Measurements from ENCODE around the gene KRTAP4-11. TPM values are rescaled to one million over a fixed set of nuclear protein-coding genes. Genes with fewer than 3 reads are reported as not detected.

The KRTAP4-11 gene
- total RNA-seq, 1 experiment from 2014 or later, result not detected

DNA sequence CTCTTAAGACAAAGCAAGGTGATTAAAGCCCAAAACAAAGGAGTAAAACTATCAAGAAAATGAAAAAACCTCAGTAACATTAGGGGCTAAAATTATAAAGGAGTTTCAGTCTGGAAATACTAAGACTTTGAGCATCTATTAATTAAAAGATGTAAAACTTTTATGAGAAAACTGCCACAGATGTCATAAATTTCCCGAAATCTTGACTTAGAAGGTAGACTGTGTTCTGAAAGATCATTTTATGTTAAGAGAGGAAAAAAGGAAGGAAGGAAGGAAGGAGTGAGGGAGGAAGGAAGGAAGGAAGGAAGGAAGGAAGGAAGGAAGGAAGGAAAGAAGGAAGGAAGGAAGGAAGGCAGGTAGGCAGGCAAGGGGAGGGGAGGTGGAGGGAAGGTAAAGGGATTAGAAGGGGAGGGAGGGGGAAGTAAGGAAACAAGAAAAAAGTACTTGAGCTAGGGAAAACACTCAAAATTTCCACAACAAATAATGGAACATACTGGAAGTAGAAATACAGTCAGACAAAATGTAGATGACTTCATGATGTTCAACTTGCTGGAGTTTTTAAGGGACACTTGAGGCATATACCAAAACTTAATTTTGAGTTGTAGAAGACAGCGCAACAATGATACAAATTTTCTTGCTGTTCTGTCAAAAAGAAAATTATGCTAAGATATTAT is 29.5 kb upstream of the KRTAP4-11 start:
- peaks cover 0 to 19% of the 10 kb centered on the region in 2 experiments; a peak in 2 of 4 replicates for H3K9me3 ChIP-seq (ENCODE audit: control insufficient read depth in 1 of 2, insufficient read depth in 1 of 2, low read depth in 1 of 2, low read length in 2 of 2)
- no peaks in the 10 kb centered on the region for H3K4me1 ChIP-seq (ENCODE audit: control insufficient read depth in 1 of 2, insufficient read depth in 2 of 2, low read length in 2 of 2)
- H3K4me2 ChIP-seq (ENCODE audit: low read length), result no peak overlapping the region
- no peak for ATAC-seq
- no peak overlapping the region for H3K4me3 ChIP-seq (replicated peaks in 1 of 2; ENCODE audit: low read depth in 1 of 2, low read length in 2 of 2)
- no TSS peak for BruUV-seq (replicated peaks)
- no peaks in the 10 kb centered on the region for H3K27me3 ChIP-seq (ENCODE audit: insufficient read depth, low read length)
- H3K9me2 ChIP-seq (ENCODE audit: insufficient read depth), result no peaks in the 10 kb centered on the region
- no peak for TF ChIP-seq ZNF274 (IDR thresholded peaks at IDR 0.05; ENCODE audit: low read depth, low read length)
- ChIA-PET RAD21 (ENCODE audit: low non-redundant PET in 1 of 2, low total read pairs in 2 of 2, uncharacterized antibody in 2 of 2, unreplicated experiment in 2 of 2) (no interaction called here), POLR2A (no interaction called here), CTCF (no interaction called here)
- intact Hi-C loops (cut with micrococcal nuclease), result no loop called here
- 0 out of 4 replicates have a peak, but pooled peaks cover 0 to 5% of the 10 kb centered on the region in 2 experiments for H3K36me3 ChIP-seq (ENCODE audit: control insufficient read depth in 1 of 2, insufficient read depth in 2 of 2, low read length in 2 of 2)
- no peak overlapping the region for H3K27ac ChIP-seq (ENCODE audit: low read depth, low read length)
- no peaks in the 10 kb centered on the region for H3K79me2 ChIP-seq (ENCODE audit: insufficient read depth, low read length)
- DNase-seq (ENCODE audit: low read depth, low spot score), result no peak
- peak overlapping the region; percentile 1 for H2AFZ ChIP-seq (ENCODE audit: low read depth, low read length, poor library complexity, severe bottlenecking)
- no peaks in the 10 kb centered on the region for H4K20me1 ChIP-seq (ENCODE audit: insufficient read depth)
- no peak overlapping the region for H3K9ac ChIP-seq (ENCODE audit: low read length)

DNA sequence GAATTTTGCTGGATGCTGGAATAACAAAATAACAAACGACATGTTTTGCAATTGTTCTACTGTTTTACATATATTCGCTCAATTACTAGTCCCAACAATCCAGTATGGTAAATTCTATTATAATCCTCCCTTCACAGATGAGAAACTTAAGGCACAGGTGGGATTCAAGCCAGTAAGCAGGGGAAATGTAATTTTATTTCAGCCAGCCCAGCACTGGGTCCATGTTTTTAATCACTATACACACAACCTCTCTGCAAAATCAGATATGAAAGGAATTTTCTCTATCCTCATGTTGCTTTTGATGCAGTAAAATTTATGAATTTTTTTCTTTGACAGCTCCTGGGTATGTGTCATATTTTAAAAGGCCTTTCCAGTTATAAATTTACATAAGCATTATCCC is 27.1 kb upstream of the KRTAP4-11 start:
- no peak for TF ChIP-seq CBX3 (IDR thresholded peaks at IDR 0.05; ENCODE audit: low read depth)
- TF ChIP-seq POLR2A (IDR thresholded peaks at IDR 0.05; ENCODE audit: borderline replicate concordance, extremely low read depth, insufficient read depth, insufficient read length), result no peak
- no peak for TF ChIP-seq SIN3A (IDR thresholded peaks at IDR 0.05; ENCODE audit: low read depth)
- TF ChIP-seq JUND (IDR thresholded peaks at IDR 0.05), result no peak
- no peak for TF ChIP-seq YY1 (IDR thresholded peaks at IDR 0.05; ENCODE audit: extremely low read depth, insufficient replicate concordance, low read depth, low read length)
- TF ChIP-seq EZH2 (IDR thresholded peaks at IDR 0.05), result no peak
- TF ChIP-seq RAD21 (IDR thresholded peaks at IDR 0.05; ENCODE audit: low read depth), result no peak
- Histone ChIP-seq H3K9me2 (ENCODE audit: insufficient read depth) (no peaks in the 10 kb centered on the region), H3K4me2 (ENCODE audit: low read length) (no peak overlapping the region), H3K9me3 (ENCODE audit: control insufficient read depth in 1 of 2, insufficient read depth in 1 of 2, low read depth in 1 of 2, low read length in 2 of 2) (peaks cover 0 to 30% of the 10 kb centered on the region in 2 experiments; a peak in 2 of 4 replicates), H3K27me3 (ENCODE audit: insufficient read depth, low read length) (no peaks in the 10 kb centered on the region), H3K4me3 (replicated peaks in 1 of 2; ENCODE audit: low read depth in 1 of 2, low read length in 2 of 2) (no peak overlapping the region), H3K9ac (ENCODE audit: low read length) (no peak overlapping the region), H3K4me1 (ENCODE audit: control insufficient read depth in 1 of 2, insufficient read depth in 2 of 2, low read length in 2 of 2) (no peaks in the 10 kb centered on the region; a peak in 1 of 4 replicates), H3K27ac (ENCODE audit: low read depth, low read length) (no peak overlapping the region), H4K20me1 (ENCODE audit: insufficient read depth) (no peaks in the 10 kb centered on the region), H3K36me3 (ENCODE audit: control insufficient read depth in 1 of 2, insufficient read depth in 2 of 2, low read length in 2 of 2) (0 out of 4 replicates have a peak, but pooled peaks cover 0 to 5% of the 10 kb centered on the region in 2 experiments), H2AFZ (ENCODE audit: low read depth, low read length, poor library complexity, severe bottlenecking) (no peak overlapping the region), H3K79me2 (ENCODE audit: insufficient read depth, low read length) (no peaks in the 10 kb centered on the region)
- intact Hi-C loops (cut with micrococcal nuclease), result no loop called here
- RAD21 ChIA-PET (ENCODE audit: low non-redundant PET in 1 of 2, low total read pairs in 2 of 2, uncharacterized antibody in 2 of 2, unreplicated experiment in 2 of 2), result no interaction called here
- no peak for DNase-seq (ENCODE audit: low read depth, low spot score)
- POLR2A ChIA-PET, result no interaction called here
- CTCF ChIA-PET, result no interaction called here
- BruUV-seq (replicated peaks), result no TSS peak
- ATAC-seq, result no peak
